Panc1 (cell line): ENCODE data around the gene ADGRV1. TPM values are rescaled to one million over a fixed set of nuclear protein-coding genes. Genes with fewer than 3 reads are reported as not detected.
"Not testable (repeated sequence)": the region's sequence is repeated elsewhere in the genome, so short reads cannot be mapped to it uniquely, and the experiment has no call there.

Experiments
- ATAC-seq: fragments of 200-7000 bp; cut with Tn5 transposase; 2 replicates; pipeline ENCODE4 v1.9.1; 2020; ENCODE audit warnings: mild to moderate bottlenecking, moderate library complexity
- BruUV-seq: library from RNA; stranded (reverse); fragments of 400-500 nt; replicated peaks from 2 replicates; lab custom pipeline; 2021; lab: Mats Ljungman, UMichigan
- CTCF ChIA-PET: fragments of 300-600 bp; sonication (Branson Sonifier 250); formaldehyde crosslinking; loops from one replicate; lab custom pipeline; 2022; ENCODE audit warnings: antibody characterized with exemption; lab: Charles Lee
- POLR2A ChIA-PET: fragments of 300-600 bp; sonication (Branson Sonifier 250); formaldehyde crosslinking; loops from one replicate; lab custom pipeline; 2022; ENCODE audit warnings: antibody characterized with exemption; lab: Charles Lee
- DNase-seq: peaks from one replicate; pipeline ENCODE4 v3.0.0-alpha.2; 2010; ENCODE audit warnings: low read depth, low spot score
- H3K27ac ChIP-seq: 2 replicates; pipeline ENCODE4 v1.5.1; 2011; ENCODE audit warnings: mild to moderate bottlenecking, low read length, inconsistent platforms
- H3K27me3 ChIP-seq: fragments of 200-500 bp; sonication (Bioruptor generic); 2 replicates; pipeline ENCODE4 v1.6.0; 2014; ENCODE audit warnings: low read length, inconsistent platforms; ENCODE audit not compliant: control insufficient read depth, insufficient read depth
- H3K36me3 ChIP-seq: fragments of 200-500 bp; sonication (Bioruptor generic); 2 replicates; pipeline ENCODE4 v1.5.1; 2014; ENCODE audit warnings: inconsistent platforms, mild to moderate bottlenecking, low read length, moderate library complexity; ENCODE audit not compliant: control insufficient read depth, insufficient read depth
- H3K4me1 ChIP-seq: 2 replicates; pipeline ENCODE4 v1.5.1; 2011; ENCODE audit warnings: inconsistent platforms, mild to moderate bottlenecking, low read length, moderate library complexity; ENCODE audit not compliant: control insufficient read depth, insufficient read depth
- H3K4me3 ChIP-seq, 2 experiments: 2 replicates each; pipeline ENCODE4 v1.5.1; 2011 to 2012; ENCODE audit warnings: low read depth in 2 of 2, low read length in 2 of 2, mild to moderate bottlenecking in 2 of 2, inconsistent platforms in 1 of 2, moderate library complexity in 1 of 2
- H3K9me3 ChIP-seq: fragments of 200-500 bp; sonication (Bioruptor generic); 2 replicates; pipeline ENCODE4 v1.5.1; 2014; ENCODE audit warnings: low read depth, mild to moderate bottlenecking, inconsistent platforms, low read length, moderate library complexity; ENCODE audit not compliant: control insufficient read depth, insufficient read depth
- CTCF ChIP-seq: fragments of 450-650 bp; IDR thresholded peaks from 2 replicates; pipeline ENCODE4 v1.5.1; 2017; ENCODE audit warnings: mild to moderate bottlenecking
- POLR2AphosphoS5 ChIP-seq: IDR thresholded peaks from 2 replicates; pipeline ENCODE4 v1.6.1; 2012; ENCODE audit warnings: mild to moderate bottlenecking, low read depth, low read length, moderate library complexity
- REST ChIP-seq, 2 experiments: IDR thresholded peaks; 2 replicates each; pipeline ENCODE4 v1.6.1; 2011 to 2012; ENCODE audit warnings: low read depth in 2 of 2, control low read depth in 1 of 2, low read length in 1 of 2, mild to moderate bottlenecking in 1 of 2, moderate library complexity in 1 of 2; ENCODE audit not compliant: insufficient read depth in 1 of 2
- SIN3A ChIP-seq: IDR thresholded peaks from 2 replicates; pipeline ENCODE4 v1.6.1; 2012; ENCODE audit warnings: low read depth, mild to moderate bottlenecking, low read length, moderate library complexity, borderline replicate concordance; ENCODE audit not compliant: insufficient read depth
- TCF7L2 ChIP-seq: IDR thresholded peaks from 2 replicates; pipeline ENCODE4 v1.6.1; 2011; ENCODE audit warnings: mild to moderate bottlenecking, low read depth, low read length, inconsistent platforms
- in situ Hi-C: cut with HindIII; loops from 2 replicates; pipeline ENCODE4 v1.10.0; 2016; ENCODE audit warnings: low sequenced_read_pairs, low pct_unique_long_range_greater_than_20kb
- intact Hi-C: fragments of 100-400 bp; cut with micrococcal nuclease; formaldehyde crosslinking; loops from one replicate; pipeline ENCODE4 v1.10.0; 2022; ENCODE audit not compliant: unreplicated experiment
- total RNA-seq: library from RNA; stranded (reverse); gene quantifications from one replicate; pipeline ENCODE4 v1.2.1, GENCODE V29; 2021; ENCODE audit not compliant: unreplicated experiment

ADGRV1 gene
- total RNA-seq, 1 experiment from 2014 or later: 0.49 TPM

- CTCF ChIA-PET, BruUV-seq: not testable (repeated sequence)
Measured at GRCh38 chr5:90800515-90800914, 241.9 kb downstream of the ADGRV1 start.

GRCh38 chr5:90802474-90803317 is 244.1 kb downstream of the ADGRV1 start:
- CTCF ChIA-PET: interaction anchor here (0.6 to 0.8 kb wide), 4 partner anchors 18 to 828 kb away, joined by 3 read pairs; no protein-coding TSS in a partner anchor
- H3K4me1 ChIP-seq: no peaks in the 10 kb centered on the region
- POLR2A ChIA-PET: no interaction called here
- TF ChIP-seq SIN3A (no peak), CTCF (peak; percentile 85)
- intact Hi-C loops (no loop called here), in situ Hi-C loops (no loop called here)
- no peaks in the 10 kb centered on the region for H3K36me3 ChIP-seq
- peak; percentile 85 for ATAC-seq
- H3K9me3 ChIP-seq: no peaks in the 10 kb centered on the region
- H3K27ac ChIP-seq: no peak overlapping the region
- no TSS peak for BruUV-seq
- peak; percentile 24 for DNase-seq
- peaks cover 10% of the 10 kb centered on the region; the same call in 1 of the 2 replicates for H3K27me3 ChIP-seq
- H3K4me3 ChIP-seq: no peak overlapping the region

More at GRCh38 chr5:90800515-90800914, 241.9 kb downstream of the ADGRV1 start:
- in situ Hi-C loops, H3K4me1 ChIP-seq, H3K27ac ChIP-seq, DNase-seq, H3K27me3 ChIP-seq, H3K36me3 ChIP-seq, POLR2A ChIA-PET, intact Hi-C loops, H3K4me3 ChIP-seq, H3K9me3 ChIP-seq, ATAC-seq: not testable (repeated sequence)

- intact Hi-C loops (no loop called here), in situ Hi-C loops (no loop called here)
- ChIA-PET POLR2A (no interaction called here), CTCF (interaction anchor here (0.6 to 0.8 kb wide), 2 partner anchors 19 to 616 kb away, joined by 3 read pairs; no protein-coding TSS in a partner anchor)
- Histone ChIP-seq H3K27ac (no peak overlapping the region), H3K9me3 (no peaks in the 10 kb centered on the region), H3K36me3 (no peaks in the 10 kb centered on the region), H3K4me3 (no peak overlapping the region), H3K27me3 (peaks cover 10% of the 10 kb centered on the region; the same call in 1 of the 2 replicates), H3K4me1 (no peaks in the 10 kb centered on the region)
- ATAC-seq (no peak), DNase-seq (no peak)
- TF ChIP-seq POLR2AphosphoS5 (no peak), REST (IDR thresholded peaks at IDR 0.05; ENCODE audit: insufficient read depth in 1 of 2, low read depth in 2 of 2, low read length in 1 of 2) (no peak), CTCF (no peak), SIN3A (no peak), TCF7L2 (no peak)
- no TSS peak for BruUV-seq
Measured at GRCh38 chr5:90803381-90803780, 244.8 kb downstream of the ADGRV1 start.
